ENCODE results near the gene POLR3A. TPM values are rescaled to one million over a fixed set of nuclear protein-coding genes. Genes with fewer than 3 reads are reported as not detected.
"Not testable (repeated sequence)": the region's sequence is repeated elsewhere in the genome, so short reads cannot be mapped to it uniquely, and the experiment has no call there.

Gene POLR3A
- total RNA-seq, 1 donor, result 18.6 TPM

DNA sequence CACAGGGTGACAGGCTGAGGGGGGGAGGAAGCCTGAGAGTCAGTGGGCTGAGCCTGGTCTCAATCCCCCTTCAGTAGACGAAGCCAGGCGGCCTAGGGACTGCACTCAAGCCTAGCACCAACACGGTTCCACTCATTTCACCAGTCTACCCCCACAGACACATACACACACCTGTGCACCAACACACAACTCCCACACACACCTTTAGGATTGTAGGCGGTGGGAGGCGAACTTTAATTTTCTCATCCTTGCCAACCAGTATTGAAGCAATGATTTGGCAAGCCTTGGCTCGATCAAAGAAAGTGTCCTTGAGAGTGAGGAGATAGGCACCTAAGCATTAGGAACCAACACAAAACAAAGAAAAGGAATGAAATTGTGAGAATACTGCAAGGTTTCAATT, 19.7 kb downstream of the POLR3A start:
- TF ChIP-seq, protein P1, sequence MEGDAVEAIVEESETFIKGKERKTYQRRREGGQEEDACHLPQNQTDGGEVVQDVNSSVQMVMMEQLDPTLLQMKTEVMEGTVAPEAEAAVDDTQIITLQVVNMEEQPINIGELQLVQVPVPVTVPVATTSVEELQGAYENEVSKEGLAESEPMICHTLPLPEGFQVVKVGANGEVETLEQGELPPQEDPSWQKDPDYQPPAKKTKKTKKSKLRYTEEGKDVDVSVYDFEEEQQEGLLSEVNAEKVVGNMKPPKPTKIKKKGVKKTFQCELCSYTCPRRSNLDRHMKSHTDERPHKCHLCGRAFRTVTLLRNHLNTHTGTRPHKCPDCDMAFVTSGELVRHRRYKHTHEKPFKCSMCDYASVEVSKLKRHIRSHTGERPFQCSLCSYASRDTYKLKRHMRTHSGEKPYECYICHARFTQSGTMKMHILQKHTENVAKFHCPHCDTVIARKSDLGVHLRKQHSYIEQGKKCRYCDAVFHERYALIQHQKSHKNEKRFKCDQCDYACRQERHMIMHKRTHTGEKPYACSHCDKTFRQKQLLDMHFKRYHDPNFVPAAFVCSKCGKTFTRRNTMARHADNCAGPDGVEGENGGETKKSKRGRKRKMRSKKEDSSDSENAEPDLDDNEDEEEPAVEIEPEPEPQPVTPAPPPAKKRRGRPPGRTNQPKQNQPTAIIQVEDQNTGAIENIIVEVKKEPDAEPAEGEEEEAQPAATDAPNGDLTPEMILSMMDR (IDR thresholded peaks at IDR 0.05; ENCODE audit: insufficient read depth, low read depth, low read length), result no peak
- no peak overlapping the region for H3K4me3 ChIP-seq (ENCODE audit: low read depth, low read length)
- DNase-seq (ENCODE audit: low read depth), result no peak

DNA sequence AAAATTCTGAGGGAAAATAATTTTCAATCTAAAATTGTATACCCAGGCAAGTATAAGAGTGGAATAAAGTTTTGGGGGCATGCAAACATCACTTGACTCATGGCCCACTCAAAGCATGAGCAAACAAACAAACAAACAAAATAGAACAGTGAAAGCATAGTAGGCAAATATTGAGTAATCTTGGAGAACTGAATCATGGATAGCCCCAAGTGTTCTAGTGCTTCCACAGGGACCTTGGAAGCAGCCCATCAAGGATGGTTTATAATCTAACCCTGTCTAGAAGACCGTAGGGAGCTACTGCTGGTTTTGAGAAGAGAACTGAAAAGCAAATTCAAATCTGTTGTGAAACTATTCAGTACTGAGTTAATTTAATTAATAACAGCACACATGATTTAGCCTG, 22.1 kb downstream of the POLR3A start:
- DNase-seq (ENCODE audit: low read depth), result no peak
- H3K4me3 ChIP-seq (ENCODE audit: low read depth, low read length), result no peak overlapping the region
- TF ChIP-seq, protein P1 (IDR thresholded peaks at IDR 0.05; ENCODE audit: insufficient read depth, low read depth, low read length), result no peak

DNA sequence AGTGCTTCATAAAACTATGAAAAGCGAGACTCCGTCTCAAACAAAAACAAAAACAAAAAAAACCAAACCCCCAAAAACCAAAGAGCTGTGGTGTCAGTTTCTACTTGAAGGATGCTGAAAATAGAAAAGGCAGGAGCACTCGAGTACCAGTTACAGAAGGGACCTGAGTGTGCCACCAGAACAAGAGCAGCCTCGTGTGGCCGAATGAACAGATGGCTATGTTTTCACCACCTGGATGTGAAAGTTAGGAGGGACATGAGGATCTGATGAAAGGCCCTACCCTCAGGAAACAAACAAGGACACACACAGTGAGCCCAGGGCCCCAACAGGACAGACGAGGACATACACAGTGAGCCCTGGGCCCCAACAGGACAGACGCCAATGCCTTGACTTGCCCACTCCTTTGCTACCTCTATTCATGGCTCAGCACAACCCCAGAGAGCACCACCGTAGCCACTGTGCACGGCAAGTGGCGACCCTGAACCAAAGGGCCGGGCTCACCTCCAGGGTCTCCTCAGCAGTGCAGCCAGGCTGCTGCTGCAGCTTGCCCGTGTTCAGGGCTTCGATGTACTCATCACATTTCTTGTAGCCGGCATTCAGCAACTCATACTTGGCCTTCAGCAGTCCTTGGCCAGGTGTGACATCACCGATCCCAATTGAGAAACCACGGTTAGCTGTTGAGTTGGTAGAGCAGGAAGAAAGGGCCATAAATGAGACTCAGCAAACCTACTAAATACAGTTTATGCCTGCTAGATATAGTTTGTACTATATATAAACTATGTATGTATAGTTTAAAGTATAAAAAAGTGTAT, 24.9 kb downstream of the POLR3A start:
- TF ChIP-seq, protein P1 (IDR thresholded peaks at IDR 0.05; ENCODE audit: insufficient read depth, low read depth, low read length), result no peak

DNA sequence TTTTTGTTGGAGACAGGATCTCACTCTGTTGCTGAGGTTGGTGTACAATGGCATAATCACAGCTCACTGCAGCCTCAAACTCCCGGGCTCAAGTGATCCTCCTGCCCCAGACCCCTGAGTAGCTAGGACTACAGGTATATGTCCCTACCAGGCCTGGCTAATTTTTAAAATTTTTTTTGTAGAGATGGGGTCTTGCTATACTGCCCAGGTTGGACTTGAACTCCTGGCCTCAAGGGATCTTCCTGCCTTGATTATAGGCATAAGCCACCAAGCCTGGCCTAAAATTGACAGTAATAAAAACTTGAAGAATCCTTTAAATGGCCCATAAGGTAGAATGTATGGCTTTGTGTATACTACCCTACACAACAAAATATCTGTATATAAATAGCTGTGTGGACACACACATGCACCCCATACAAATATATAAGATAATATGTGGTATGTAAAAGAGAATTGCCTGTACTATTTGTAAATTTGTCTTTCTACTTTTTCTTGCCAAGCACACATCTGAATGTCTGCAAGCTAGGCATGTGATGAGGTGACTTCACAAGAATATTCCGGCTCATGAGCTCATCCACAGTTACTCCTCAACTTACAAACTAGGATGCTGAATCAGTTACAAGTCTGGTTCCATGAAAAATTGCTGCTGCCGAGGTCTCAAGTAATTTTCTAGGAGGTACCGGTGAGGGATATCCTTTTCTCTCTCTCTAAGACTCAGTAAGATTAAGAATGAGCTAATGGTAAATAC, 26.6 kb downstream of the POLR3A start:
- no peak for DNase-seq (ENCODE audit: low read depth)
- TF ChIP-seq, protein P1 (IDR thresholded peaks at IDR 0.05; ENCODE audit: insufficient read depth, low read depth, low read length), result no peak
- H3K4me3 ChIP-seq (ENCODE audit: low read depth, low read length), result no peak overlapping the region

More for the DNA sequence above, 24.9 kb downstream of the POLR3A start:
- no peak overlapping the region for H3K4me3 ChIP-seq (ENCODE audit: low read depth, low read length)
- DNase-seq (ENCODE audit: low read depth), result no peak

DNA sequence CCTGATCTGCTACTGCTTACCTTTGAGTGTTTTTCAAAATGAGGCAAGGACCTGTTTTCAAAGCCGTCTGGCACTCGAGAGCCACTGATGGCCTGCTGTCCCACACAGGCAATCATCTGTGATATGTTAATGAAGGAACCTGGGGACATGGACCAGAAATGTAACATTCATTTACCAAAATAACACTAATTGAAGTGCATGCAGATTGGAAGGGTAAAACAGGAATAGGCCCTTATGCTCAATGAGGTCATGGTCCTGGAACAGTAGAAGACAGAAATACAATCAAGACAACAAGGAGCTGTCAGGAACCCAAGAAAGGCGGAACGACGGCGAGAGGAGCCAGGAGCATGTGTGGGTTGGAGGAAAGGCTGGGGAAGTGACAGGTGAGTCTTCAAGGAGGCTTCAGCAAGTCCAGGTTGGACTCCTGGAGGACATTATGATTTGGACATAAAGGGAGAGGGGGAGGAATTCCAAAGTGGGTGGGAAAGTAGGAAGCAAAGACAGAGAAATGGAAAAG, 28.3 kb downstream of the POLR3A start:
- DNase-seq (ENCODE audit: low read depth), result no peak
- TF ChIP-seq, protein P1 (IDR thresholded peaks at IDR 0.05; ENCODE audit: insufficient read depth, low read depth, low read length), result no peak
- no peak overlapping the region for H3K4me3 ChIP-seq (ENCODE audit: low read depth, low read length)

DNA sequence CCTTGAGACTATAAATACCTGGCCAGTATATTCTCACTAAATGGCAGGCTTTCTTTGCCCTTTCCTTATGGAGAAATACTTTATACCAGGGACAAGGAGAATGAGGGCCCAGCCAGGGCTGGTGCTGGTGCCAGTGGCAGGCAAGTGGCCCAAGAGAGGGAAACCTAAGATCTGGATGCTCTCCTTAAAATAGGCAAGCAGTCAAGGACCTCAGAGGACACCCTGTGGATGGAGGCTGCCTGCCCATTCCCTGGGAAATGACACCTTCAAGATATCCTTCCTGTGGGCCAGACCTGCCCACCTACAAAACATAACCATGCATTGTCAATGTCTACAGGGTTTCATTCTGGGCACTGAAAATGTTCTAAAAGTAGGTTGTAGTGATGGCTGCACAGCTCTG, 29.1 kb downstream of the POLR3A start:
- no peak for DNase-seq (ENCODE audit: low read depth)
- H3K4me3 ChIP-seq (ENCODE audit: low read depth, low read length), result no peak overlapping the region
- TF ChIP-seq, protein P1 (IDR thresholded peaks at IDR 0.05; ENCODE audit: insufficient read depth, low read depth, low read length), result no peak

DNA sequence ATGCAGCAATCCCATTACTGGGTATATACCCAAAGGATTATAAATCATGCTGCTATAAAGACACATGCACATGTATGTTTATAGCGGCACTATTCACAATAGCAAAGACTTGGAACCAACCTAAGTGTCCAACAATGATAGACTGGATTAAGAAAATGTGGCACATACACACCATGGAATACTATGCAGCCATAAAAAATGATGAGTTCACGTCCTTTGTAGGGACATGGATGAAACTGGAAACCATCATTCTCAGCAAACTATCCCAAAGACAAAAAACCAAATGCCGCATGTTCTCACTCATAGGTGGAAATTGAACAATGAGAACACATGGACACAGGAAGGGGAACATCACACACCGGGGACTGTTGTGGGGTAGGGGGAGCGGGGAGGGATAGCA, 30.5 kb downstream of the POLR3A start:
- not testable (repeated sequence) for DNase-seq (ENCODE audit: low read depth); H3K4me3 ChIP-seq (ENCODE audit: low read depth, low read length)
